Measurements from ENCODE around the gene LHX2. TPM values are rescaled to one million over a fixed set of nuclear protein-coding genes. Genes with fewer than 3 reads are reported as not detected.
"Not testable (repeated sequence)": the region's sequence is repeated elsewhere in the genome, so short reads cannot be mapped to it uniquely, and the experiment has no call there.

The LHX2 gene
- total and polyA plus RNA-seq, 2 experiments from 2014 or later: 1.7 TPM; not detected in 1

DNA sequence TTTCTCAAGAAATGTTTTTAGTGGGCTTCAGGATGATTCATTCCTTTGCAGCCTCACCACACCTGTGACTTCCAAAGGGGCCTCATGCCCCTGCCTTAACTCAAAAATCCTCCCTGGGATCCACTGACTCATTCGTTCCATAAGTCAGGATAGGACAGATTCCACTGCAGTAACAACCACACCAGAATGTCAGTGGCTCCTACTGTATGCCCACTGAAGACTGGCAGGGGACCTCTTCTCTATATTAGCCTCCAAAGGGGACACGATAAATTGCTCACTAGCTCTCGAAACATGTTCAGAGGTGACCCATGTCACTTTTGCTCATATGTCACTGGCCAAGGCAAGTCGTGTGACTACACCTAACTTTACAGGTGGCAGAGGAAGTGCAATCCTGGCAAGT lies 25.7 kb upstream of the LHX2 start (continued):
- TF ChIP-seq, protein P1, sequence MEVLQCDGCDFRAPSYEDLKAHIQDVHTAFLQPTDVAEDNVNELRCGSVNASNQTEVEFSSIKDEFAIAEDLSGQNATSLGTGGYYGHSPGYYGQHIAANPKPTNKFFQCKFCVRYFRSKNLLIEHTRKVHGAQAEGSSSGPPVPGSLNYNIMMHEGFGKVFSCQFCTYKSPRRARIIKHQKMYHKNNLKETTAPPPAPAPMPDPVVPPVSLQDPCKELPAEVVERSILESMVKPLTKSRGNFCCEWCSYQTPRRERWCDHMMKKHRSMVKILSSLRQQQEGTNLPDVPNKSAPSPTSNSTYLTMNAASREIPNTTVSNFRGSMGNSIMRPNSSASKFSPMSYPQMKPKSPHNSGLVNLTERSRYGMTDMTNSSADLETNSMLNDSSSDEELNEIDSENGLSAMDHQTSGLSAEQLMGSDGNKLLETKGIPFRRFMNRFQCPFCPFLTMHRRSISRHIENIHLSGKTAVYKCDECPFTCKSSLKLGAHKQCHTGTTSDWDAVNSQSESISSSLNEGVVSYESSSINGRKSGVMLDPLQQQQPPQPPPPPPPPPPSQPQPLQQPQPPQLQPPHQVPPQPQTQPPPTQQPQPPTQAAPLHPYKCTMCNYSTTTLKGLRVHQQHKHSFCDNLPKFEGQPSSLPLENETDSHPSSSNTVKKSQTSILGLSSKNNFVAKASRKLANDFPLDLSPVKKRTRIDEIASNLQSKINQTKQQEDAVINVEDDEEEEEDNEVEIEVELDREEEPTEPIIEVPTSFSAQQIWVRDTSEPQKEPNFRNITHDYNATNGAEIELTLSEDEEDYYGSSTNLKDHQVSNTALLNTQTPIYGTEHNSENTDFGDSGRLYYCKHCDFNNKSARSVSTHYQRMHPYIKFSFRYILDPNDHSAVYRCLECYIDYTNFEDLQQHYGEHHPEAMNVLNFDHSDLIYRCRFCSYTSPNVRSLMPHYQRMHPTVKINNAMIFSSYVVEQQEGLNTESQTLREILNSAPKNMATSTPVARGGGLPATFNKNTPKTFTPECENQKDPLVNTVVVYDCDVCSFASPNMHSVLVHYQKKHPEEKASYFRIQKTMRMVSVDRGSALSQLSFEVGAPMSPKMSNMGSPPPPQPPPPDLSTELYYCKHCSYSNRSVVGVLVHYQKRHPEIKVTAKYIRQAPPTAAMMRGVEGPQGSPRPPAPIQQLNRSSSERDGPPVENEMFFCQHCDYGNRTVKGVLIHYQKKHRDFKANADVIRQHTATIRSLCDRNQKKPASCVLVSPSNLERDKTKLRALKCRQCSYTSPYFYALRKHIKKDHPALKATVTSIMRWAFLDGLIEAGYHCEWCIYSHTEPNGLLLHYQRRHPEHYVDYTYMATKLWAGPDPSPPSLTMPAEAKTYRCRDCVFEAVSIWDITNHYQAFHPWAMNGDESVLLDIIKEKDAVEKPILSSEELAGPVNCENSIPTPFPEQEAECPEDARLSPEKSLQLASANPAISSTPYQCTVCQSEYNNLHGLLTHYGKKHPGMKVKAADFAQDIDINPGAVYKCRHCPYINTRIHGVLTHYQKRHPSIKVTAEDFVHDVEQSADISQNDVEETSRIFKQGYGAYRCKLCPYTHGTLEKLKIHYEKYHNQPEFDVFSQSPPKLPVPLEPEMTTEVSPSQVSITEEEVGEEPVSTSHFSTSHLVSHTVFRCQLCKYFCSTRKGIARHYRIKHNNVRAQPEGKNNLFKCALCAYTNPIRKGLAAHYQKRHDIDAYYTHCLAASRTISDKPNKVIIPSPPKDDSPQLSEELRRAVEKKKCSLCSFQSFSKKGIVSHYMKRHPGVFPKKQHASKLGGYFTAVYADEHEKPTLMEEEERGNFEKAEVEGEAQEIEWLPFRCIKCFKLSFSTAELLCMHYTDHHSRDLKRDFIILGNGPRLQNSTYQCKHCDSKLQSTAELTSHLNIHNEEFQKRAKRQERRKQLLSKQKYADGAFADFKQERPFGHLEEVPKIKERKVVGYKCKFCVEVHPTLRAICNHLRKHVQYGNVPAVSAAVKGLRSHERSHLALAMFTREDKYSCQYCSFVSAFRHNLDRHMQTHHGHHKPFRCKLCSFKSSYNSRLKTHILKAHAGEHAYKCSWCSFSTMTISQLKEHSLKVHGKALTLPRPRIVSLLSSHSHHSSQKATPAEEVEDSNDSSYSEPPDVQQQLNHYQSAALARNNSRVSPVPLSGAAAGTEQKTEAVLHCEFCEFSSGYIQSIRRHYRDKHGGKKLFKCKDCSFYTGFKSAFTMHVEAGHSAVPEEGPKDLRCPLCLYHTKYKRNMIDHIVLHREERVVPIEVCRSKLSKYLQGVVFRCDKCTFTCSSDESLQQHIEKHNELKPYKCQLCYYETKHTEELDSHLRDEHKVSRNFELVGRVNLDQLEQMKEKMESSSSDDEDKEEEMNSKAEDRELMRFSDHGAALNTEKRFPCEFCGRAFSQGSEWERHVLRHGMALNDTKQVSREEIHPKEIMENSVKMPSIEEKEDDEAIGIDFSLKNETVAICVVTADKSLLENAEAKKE (CRISPR knock-in tag; IDR thresholded peaks at IDR 0.05): no peak
- TF ChIP-seq ZNF331 (CRISPR knock-in tag; IDR thresholded peaks at IDR 0.05; ENCODE audit: low read depth) (no peak), NANOG (IDR thresholded peaks at IDR 0.05; ENCODE audit: borderline replicate concordance) (no peak), POLR2AphosphoS5 (IDR thresholded peaks at IDR 0.05; ENCODE audit: low read depth) (no peak)

DNA sequence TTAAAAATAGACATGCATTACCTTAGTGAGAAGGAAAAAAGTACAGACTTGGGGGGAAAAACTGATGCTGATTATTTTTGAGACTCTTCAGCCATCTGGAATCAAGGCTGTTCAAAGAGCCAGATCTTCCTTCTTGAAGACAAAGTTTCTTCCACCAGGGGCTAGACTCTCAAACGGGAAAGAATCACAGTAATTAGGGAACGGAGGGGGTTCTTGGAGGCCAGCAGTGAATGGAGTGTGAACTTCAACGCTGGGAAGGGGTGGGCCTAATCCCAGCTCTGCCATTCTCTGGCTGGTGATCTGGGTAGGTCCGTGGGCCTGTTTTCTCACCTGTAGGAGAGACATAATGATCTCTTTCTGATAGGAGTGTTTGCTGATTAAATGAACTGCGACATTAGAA lies 21.1 kb upstream of the LHX2 start:
- Mint-ChIP-seq H3K4me3 (no peak overlapping the region), H3K27ac (no peak overlapping the region), H3K36me3 (ENCODE audit: low read depth) (no peaks in the 10 kb centered on the region), H3K27me3 (ENCODE audit: insufficient read depth, low read depth, poor library complexity) (peaks cover 24% of the 10 kb centered on the region), H3K4me1 (no peaks in the 10 kb centered on the region), H3K9me3 (no peaks in the 10 kb centered on the region)
- Histone ChIP-seq H3K4me3 (no peak overlapping the region), H3K27ac (ENCODE audit: low read depth) (no peak overlapping the region), H2AFZ (no peak overlapping the region), H3K79me2 (replicated peaks; ENCODE audit: insufficient read depth) (no peaks in the 10 kb centered on the region), H3K4me1 (ENCODE audit: insufficient read depth) (no peaks in the 10 kb centered on the region), H3F3A (replicated peaks; ENCODE audit: low read depth) (no peaks in the 10 kb centered on the region), H3K4me2 (no peak overlapping the region), H4K20me1 (replicated peaks; ENCODE audit: insufficient read depth) (no peaks in the 10 kb centered on the region), H3K36me3 (ENCODE audit: insufficient read depth) (no peaks in the 10 kb centered on the region), H3K9me2 (ENCODE audit: insufficient read depth) (no peaks in the 10 kb centered on the region), H3K27me3 (ENCODE audit: insufficient read depth) (peaks cover 20% of the 10 kb centered on the region)
- DNase-seq (ENCODE audit: low spot score): peak; percentile 15
- TF ChIP-seq, protein P2, sequence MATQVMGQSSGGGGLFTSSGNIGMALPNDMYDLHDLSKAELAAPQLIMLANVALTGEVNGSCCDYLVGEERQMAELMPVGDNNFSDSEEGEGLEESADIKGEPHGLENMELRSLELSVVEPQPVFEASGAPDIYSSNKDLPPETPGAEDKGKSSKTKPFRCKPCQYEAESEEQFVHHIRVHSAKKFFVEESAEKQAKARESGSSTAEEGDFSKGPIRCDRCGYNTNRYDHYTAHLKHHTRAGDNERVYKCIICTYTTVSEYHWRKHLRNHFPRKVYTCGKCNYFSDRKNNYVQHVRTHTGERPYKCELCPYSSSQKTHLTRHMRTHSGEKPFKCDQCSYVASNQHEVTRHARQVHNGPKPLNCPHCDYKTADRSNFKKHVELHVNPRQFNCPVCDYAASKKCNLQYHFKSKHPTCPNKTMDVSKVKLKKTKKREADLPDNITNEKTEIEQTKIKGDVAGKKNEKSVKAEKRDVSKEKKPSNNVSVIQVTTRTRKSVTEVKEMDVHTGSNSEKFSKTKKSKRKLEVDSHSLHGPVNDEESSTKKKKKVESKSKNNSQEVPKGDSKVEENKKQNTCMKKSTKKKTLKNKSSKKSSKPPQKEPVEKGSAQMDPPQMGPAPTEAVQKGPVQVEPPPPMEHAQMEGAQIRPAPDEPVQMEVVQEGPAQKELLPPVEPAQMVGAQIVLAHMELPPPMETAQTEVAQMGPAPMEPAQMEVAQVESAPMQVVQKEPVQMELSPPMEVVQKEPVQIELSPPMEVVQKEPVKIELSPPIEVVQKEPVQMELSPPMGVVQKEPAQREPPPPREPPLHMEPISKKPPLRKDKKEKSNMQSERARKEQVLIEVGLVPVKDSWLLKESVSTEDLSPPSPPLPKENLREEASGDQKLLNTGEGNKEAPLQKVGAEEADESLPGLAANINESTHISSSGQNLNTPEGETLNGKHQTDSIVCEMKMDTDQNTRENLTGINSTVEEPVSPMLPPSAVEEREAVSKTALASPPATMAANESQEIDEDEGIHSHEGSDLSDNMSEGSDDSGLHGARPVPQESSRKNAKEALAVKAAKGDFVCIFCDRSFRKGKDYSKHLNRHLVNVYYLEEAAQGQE (IDR thresholded peaks at IDR 0.05; ENCODE audit: unreplicated experiment): no peak
- TF ChIP-seq, protein P3, sequence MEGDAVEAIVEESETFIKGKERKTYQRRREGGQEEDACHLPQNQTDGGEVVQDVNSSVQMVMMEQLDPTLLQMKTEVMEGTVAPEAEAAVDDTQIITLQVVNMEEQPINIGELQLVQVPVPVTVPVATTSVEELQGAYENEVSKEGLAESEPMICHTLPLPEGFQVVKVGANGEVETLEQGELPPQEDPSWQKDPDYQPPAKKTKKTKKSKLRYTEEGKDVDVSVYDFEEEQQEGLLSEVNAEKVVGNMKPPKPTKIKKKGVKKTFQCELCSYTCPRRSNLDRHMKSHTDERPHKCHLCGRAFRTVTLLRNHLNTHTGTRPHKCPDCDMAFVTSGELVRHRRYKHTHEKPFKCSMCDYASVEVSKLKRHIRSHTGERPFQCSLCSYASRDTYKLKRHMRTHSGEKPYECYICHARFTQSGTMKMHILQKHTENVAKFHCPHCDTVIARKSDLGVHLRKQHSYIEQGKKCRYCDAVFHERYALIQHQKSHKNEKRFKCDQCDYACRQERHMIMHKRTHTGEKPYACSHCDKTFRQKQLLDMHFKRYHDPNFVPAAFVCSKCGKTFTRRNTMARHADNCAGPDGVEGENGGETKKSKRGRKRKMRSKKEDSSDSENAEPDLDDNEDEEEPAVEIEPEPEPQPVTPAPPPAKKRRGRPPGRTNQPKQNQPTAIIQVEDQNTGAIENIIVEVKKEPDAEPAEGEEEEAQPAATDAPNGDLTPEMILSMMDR (conservative IDR thresholded peaks at IDR 0.05; ENCODE audit: low read depth in 2 of 2): 0 out of 4 replicates have a peak, but pooled peaks of 1 of the 2 experiments have one; percentile 11
- ATAC-seq: peak; percentile 45; the same call in 2 of the 3 replicates

DNA sequence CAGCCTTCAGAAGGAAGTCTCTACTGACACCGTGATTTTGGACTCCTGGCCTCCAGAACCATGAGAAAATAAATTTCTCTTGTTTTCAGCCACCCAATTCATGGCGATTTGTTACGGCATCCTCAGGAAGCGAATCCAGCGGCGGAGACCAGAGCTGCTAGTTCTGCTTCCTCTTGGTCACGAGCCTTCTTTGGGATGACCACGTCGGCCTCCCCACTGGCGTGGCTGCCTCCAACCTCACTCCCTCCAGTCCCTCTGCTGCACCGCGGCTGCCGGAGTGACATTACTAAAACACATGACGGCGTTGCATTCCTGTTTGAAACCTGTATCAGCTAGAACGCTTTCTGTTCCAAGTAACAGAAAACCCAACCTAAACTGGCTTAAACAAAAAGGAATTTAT lies 18.9 kb upstream of the LHX2 start:
- peaks cover 14% of the 10 kb centered on the region for H3K4me1 ChIP-seq (ENCODE audit: insufficient read depth)
- not testable (repeated sequence) for H3F3A ChIP-seq (replicated peaks; ENCODE audit: low read depth); H3K9me2 ChIP-seq (ENCODE audit: insufficient read depth); H3K4me3 Mint-ChIP-seq; DNase-seq (ENCODE audit: low spot score); H3K79me2 ChIP-seq (replicated peaks; ENCODE audit: insufficient read depth); H2AFZ ChIP-seq; H3K4me2 ChIP-seq; H3K27ac ChIP-seq (ENCODE audit: low read depth); H3K9me3 Mint-ChIP-seq; H3K36me3 ChIP-seq (ENCODE audit: insufficient read depth); H3K4me3 ChIP-seq; ATAC-seq; H4K20me1 ChIP-seq (replicated peaks; ENCODE audit: insufficient read depth); H3K36me3 Mint-ChIP-seq (ENCODE audit: low read depth); H3K27ac Mint-ChIP-seq
- Mint-ChIP-seq H3K27me3 (ENCODE audit: insufficient read depth, low read depth, poor library complexity) (peaks cover 43% of the 10 kb centered on the region), H3K4me1 (peaks cover 14% of the 10 kb centered on the region)
- H3K27me3 ChIP-seq (ENCODE audit: insufficient read depth): peaks cover 43% of the 10 kb centered on the region

Measured in GM23338 (cell line).